A549 (cell line): ENCODE results near the gene KCNC2.

Experiments
- BHLHE40 ChIP-seq: IDR thresholded peaks from 2 replicates; pipeline ENCODE4 v1.6.1; 2012; ENCODE audit warnings: low read depth, low read length, inconsistent platforms
- CHD2 ChIP-seq: fragments of 150-350 bp; IDR thresholded peaks from 2 replicates; pipeline ENCODE4 v1.6.1; 2014; ENCODE audit warnings: low read length; ENCODE audit not compliant: partially characterized antibody
- CHD4 ChIP-seq: fragments of 200-600 bp; sonication (generic); IDR thresholded peaks from 2 replicates; pipeline ENCODE4 v1.6.1; 2016; ENCODE audit warnings: antibody characterized with exemption, mild to moderate bottlenecking, borderline replicate concordance
- GATA3 ChIP-seq: IDR thresholded peaks from 2 replicates; pipeline ENCODE4 v1.6.1; 2012; ENCODE audit warnings: borderline replicate concordance
- HMGXB4 ChIP-seq: fragments of 250-450 bp; sonication (Bioruptor Pico); IDR thresholded peaks from 2 replicates; pipeline ENCODE4 v1.5.0; 2021; ENCODE audit warnings: mild to moderate bottlenecking, moderate library complexity, borderline replicate concordance
- JUNB ChIP-seq: fragments of >200 bp; sonication (Bioruptor Twin); formaldehyde crosslinking; IDR thresholded peaks from 2 replicates; pipeline ENCODE4 v1.6.1; 2016
- KDM5A ChIP-seq: fragments of 200-600 bp; sonication (generic); IDR thresholded peaks from 2 replicates; pipeline ENCODE4 v1.6.1; 2016; ENCODE audit warnings: antibody characterized with exemption, mild to moderate bottlenecking
- MAX ChIP-seq: IDR thresholded peaks from 2 replicates; pipeline ENCODE4 v1.6.1; 2012
- NPAS2 ChIP-seq: fragments of 250-450 bp; sonication (Bioruptor Pico); IDR thresholded peaks from 2 replicates; pipeline ENCODE4 v1.8.0; 2022; ENCODE audit warnings: mild to moderate bottlenecking, moderate library complexity, borderline replicate concordance
- POLR2A ChIP-seq: IDR thresholded peaks from 2 replicates; pipeline ENCODE4 v1.6.1; 2012; ENCODE audit warnings: mild to moderate bottlenecking, low read length
- POLR2AphosphoS2 ChIP-seq: conservative IDR thresholded peaks from 2 replicates; pipeline ENCODE4 v1.6.1; 2012; ENCODE audit warnings: low read length, improper control_type of control experiment, inconsistent platforms
- TF ChIP-seq, protein P1 (sequence below): fragments of >200 bp; sonication (Bioruptor Twin); formaldehyde crosslinking; IDR thresholded peaks from 3 replicates; pipeline ENCODE4 v1.5.1; 2016

DNA sequence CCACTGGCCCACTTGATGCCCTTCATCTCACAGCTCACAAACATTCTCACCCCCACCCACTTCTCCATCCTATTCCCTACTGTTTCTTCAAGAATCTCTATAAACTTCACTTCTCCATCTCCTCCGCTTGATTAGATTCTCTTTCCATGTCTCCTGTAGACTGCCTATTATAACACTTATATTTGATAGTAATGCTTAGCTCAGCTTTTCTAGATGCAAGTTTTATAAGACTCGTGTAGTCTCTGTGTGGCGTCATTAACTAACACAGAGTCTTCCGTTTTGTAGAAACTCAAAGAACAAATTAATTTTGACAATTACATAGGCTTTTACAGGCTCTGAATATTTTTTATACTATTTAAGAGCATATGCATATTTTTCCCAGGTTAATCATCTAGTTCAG is 25.7 kb downstream of the KCNC2 start:
- TF ChIP-seq KDM5A (no peak), POLR2A (no peak), POLR2AphosphoS2 (no peak), CHD2 (no peak), HMGXB4 (CRISPR knock-in tag) (no peak), JUNB (no peak), NPAS2 (CRISPR knock-in tag) (no peak), GATA3 (no peak), CHD4 (no peak), BHLHE40 (no peak), MAX (no peak)
- TF ChIP-seq, protein P1, sequence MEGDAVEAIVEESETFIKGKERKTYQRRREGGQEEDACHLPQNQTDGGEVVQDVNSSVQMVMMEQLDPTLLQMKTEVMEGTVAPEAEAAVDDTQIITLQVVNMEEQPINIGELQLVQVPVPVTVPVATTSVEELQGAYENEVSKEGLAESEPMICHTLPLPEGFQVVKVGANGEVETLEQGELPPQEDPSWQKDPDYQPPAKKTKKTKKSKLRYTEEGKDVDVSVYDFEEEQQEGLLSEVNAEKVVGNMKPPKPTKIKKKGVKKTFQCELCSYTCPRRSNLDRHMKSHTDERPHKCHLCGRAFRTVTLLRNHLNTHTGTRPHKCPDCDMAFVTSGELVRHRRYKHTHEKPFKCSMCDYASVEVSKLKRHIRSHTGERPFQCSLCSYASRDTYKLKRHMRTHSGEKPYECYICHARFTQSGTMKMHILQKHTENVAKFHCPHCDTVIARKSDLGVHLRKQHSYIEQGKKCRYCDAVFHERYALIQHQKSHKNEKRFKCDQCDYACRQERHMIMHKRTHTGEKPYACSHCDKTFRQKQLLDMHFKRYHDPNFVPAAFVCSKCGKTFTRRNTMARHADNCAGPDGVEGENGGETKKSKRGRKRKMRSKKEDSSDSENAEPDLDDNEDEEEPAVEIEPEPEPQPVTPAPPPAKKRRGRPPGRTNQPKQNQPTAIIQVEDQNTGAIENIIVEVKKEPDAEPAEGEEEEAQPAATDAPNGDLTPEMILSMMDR: no peak
